ENCODE results near the gene MYO9B.

DNA sequence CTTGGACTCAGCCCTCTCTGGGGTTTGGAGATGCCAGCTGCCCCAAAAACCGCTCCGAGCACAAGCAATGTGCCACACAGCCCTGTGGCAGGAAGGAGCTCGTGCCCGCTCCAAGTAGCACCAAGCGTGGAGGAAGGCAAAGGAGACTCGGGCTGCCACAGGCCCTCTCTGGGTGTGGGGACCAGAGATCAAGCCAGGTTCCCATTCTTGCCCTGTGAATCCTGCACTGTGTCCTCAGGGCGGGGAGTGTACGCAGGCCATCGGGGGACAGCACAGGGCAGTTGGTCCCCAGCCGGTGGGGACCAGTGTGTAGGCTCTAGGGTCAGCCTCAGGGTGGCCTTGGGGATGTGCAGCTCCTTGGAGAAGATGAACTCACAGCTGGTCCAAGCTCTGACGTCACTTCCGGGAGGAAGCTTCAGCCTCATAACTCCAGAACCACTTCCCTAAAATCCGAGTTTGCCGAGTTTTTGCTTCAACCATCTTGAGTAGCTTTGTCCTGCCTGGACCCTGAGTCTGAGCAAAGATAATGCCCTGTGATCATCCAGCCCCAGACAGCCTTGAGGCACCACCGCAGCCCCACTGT is 39.6 kb upstream of the MYO9B start:
- TF ChIP-seq, protein P1, sequence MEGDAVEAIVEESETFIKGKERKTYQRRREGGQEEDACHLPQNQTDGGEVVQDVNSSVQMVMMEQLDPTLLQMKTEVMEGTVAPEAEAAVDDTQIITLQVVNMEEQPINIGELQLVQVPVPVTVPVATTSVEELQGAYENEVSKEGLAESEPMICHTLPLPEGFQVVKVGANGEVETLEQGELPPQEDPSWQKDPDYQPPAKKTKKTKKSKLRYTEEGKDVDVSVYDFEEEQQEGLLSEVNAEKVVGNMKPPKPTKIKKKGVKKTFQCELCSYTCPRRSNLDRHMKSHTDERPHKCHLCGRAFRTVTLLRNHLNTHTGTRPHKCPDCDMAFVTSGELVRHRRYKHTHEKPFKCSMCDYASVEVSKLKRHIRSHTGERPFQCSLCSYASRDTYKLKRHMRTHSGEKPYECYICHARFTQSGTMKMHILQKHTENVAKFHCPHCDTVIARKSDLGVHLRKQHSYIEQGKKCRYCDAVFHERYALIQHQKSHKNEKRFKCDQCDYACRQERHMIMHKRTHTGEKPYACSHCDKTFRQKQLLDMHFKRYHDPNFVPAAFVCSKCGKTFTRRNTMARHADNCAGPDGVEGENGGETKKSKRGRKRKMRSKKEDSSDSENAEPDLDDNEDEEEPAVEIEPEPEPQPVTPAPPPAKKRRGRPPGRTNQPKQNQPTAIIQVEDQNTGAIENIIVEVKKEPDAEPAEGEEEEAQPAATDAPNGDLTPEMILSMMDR (IDR thresholded peaks at IDR 0.05), result no peak
- TF ChIP-seq POLR2AphosphoS5 (IDR thresholded peaks at IDR 0.05), result no peak
- no peak for TF ChIP-seq EP300 (IDR thresholded peaks at IDR 0.05; ENCODE audit: low read depth)
